Upper lobe of left lung (tissue), 4 donors: ENCODE data around the gene TEX30.

Experiments used
- POLR2A ChIP-seq, 4 donors: fragments of 450-650 bp; IDR thresholded peaks; one replicate each; pipeline ENCODE4 v1.5.1; 2016 to 2017; ENCODE audit warnings: antibody characterized with exemption in 4 of 4, mild to moderate bottlenecking in 2 of 4
- POLR2AphosphoS5 ChIP-seq, 2 donors: sonication (generic); formaldehyde crosslinking; IDR thresholded peaks; one replicate each; pipeline ENCODE4 v1.5.1; 2017; ENCODE audit warnings: antibody characterized with exemption in 2 of 2
- TF ChIP-seq, protein P1 (sequence below), 6 experiments: fragments of 450-650 bp in 4 of 6; fragments of 200-600 bp in 2 of 6; sonication (generic) in 2 of 6; IDR thresholded peaks; one replicate each; pipeline ENCODE4 v1.5.1; 2016 to 2019; ENCODE audit warnings: antibody characterized with exemption in 6 of 6

DNA sequence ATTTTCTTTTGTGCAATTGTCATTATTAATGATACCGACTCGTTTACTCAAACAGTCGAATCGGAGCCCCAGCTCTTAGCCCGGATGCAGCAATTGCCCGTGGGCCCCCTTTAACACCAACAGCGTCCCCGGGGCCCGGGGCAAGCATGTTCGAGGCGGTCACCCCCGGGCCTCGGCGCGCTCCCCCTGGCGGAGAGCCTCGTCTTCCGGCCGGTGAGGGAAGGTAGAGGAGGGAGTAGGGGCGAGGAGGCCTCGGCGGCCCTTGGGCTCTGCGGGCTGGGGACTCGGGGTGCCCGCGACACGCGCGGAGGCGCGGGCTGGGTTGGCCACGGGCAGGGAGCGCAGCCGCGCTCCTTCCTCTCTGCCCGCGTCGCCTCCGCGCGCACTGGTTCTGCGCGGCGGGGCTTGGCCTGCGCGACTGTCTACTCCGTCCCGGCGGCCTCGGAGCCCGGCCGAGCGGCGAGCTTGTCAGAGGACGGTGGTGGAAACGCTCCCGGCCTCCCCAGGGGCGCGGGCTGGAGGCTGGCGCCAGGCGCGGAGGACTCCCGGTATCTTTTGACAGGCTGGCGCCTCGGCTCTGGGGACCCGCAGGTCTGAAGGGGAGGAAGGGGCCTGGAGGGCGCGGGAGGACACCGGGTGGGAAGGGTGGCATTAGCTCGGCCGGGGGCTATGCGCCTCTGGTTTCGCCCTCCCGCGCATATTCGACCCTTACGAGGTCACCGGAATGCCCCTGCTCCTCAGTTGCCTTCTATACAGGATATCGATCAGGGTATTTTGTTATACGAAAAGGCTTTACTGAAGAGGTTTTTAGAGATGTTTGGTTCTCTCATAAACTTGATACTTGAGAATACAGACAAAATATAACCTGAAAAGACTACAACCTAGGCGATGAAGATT is 26.8 kb upstream of the TEX30 start:
- TF ChIP-seq, protein P1, sequence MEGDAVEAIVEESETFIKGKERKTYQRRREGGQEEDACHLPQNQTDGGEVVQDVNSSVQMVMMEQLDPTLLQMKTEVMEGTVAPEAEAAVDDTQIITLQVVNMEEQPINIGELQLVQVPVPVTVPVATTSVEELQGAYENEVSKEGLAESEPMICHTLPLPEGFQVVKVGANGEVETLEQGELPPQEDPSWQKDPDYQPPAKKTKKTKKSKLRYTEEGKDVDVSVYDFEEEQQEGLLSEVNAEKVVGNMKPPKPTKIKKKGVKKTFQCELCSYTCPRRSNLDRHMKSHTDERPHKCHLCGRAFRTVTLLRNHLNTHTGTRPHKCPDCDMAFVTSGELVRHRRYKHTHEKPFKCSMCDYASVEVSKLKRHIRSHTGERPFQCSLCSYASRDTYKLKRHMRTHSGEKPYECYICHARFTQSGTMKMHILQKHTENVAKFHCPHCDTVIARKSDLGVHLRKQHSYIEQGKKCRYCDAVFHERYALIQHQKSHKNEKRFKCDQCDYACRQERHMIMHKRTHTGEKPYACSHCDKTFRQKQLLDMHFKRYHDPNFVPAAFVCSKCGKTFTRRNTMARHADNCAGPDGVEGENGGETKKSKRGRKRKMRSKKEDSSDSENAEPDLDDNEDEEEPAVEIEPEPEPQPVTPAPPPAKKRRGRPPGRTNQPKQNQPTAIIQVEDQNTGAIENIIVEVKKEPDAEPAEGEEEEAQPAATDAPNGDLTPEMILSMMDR (IDR thresholded peaks at IDR 0.05): peak; percentile 67 to 86 (median 76)
- TF ChIP-seq POLR2A (IDR thresholded peaks at IDR 0.05) (peak in 2 of 4 donors; percentile 27 to 39), POLR2AphosphoS5 (IDR thresholded peaks at IDR 0.05) (peak in 1 of 2 donors; percentile 10)
